ENCODE data around the gene TAL1.

- no peak for TF ChIP-seq CTCF (IDR thresholded peaks at IDR 0.05)
- TF ChIP-seq POLR2A (IDR thresholded peaks at IDR 0.05): no peak
- TF ChIP-seq POLR2AphosphoS5 (IDR thresholded peaks at IDR 0.05): no peak
- no peak for TF ChIP-seq EP300 (IDR thresholded peaks at IDR 0.05)
Observed at GRCh38 chr1:47216278-47217059, 15.6 kb downstream of the TAL1 start.
